WTC11 (cell line): ENCODE measurements around the gene DNAH11. TPM values are rescaled to one million over a fixed set of nuclear protein-coding genes. Genes with fewer than 3 reads are reported as not detected.
A peak's percentile ranks its signal among the peaks of the same experiment; 100 is the strongest.

Experiments used
- ATAC-seq: fragments of 200-7000 bp; cut with Tn5 transposase; 2 replicates; pipeline ENCODE4 v1.10.0; 2021; ENCODE audit warnings: mild to moderate bottlenecking, moderate library complexity
- CTCF ChIA-PET: fragments of 300-600 bp; sonication (Branson Sonifier 250); formaldehyde crosslinking; loops from one replicate; lab custom pipeline; 2021; ENCODE audit warnings: antibody characterized with exemption; lab: Charles Lee
- POLR2A ChIA-PET: fragments of 350-600 bp; sonication (Branson Sonifier 250); formaldehyde crosslinking; loops from one replicate; lab custom pipeline; 2021; ENCODE audit warnings: antibody characterized with exemption; lab: Charles Lee
- DNase-seq: peaks from one replicate; pipeline ENCODE4 v3.0.0; 2021; ENCODE audit warnings: low spot score
- H3K27ac Mint-ChIP-seq: 2 replicates; pipeline ENCODE4 v1.8.0; 2021; ENCODE audit warnings: mixed read lengths
- H3K27me3 Mint-ChIP-seq: 2 replicates; pipeline ENCODE4 v1.8.0; 2021; ENCODE audit warnings: low read depth, mild to moderate bottlenecking, moderate library complexity, mixed read lengths
- H3K36me3 Mint-ChIP-seq: 2 replicates; pipeline ENCODE4 v1.8.0; 2021; ENCODE audit warnings: mixed read lengths
- H3K4me1 Mint-ChIP-seq: 2 replicates; pipeline ENCODE4 v1.8.0; 2022; ENCODE audit warnings: mixed read lengths
- H3K4me3 Mint-ChIP-seq: 2 replicates; pipeline ENCODE4 v1.8.0; 2021; ENCODE audit warnings: mild to moderate bottlenecking, moderate library complexity, mixed read lengths
- H3K9me3 Mint-ChIP-seq: 2 replicates; pipeline ENCODE4 v1.8.0; 2021; ENCODE audit warnings: mixed read lengths
- CREB1 ChIP-seq: sonication (generic); formaldehyde crosslinking; IDR thresholded peaks from 2 replicates; pipeline ENCODE4 v1.8.0; 2023; ENCODE audit warnings: mild to moderate bottlenecking, missing genetic modification reagents
- CTCF ChIP-seq: fragments of 200-600 bp; IDR thresholded peaks from 2 replicates; pipeline ENCODE4 v1.8.0; 2022; ENCODE audit warnings: antibody characterized with exemption
- ETV6 ChIP-seq: sonication (generic); formaldehyde crosslinking; IDR thresholded peaks from 2 replicates; pipeline ENCODE4 v1.8.1; 2022; ENCODE audit warnings: mild to moderate bottlenecking, missing genetic modification reagents
- GABPB1 ChIP-seq: sonication (generic); formaldehyde crosslinking; IDR thresholded peaks from 2 replicates; pipeline ENCODE4 v1.8.1; 2023; ENCODE audit warnings: mild to moderate bottlenecking, missing genetic modification reagents
- KAT7 ChIP-seq: sonication (generic); formaldehyde crosslinking; IDR thresholded peaks from 2 replicates; pipeline ENCODE4 v1.8.1; 2023; ENCODE audit warnings: missing genetic modification reagents, mild to moderate bottlenecking, borderline replicate concordance
- PRRX2 ChIP-seq: fragments of 250-450 bp; sonication (Bioruptor Pico); IDR thresholded peaks from 2 replicates; pipeline ENCODE4 v1.8.0; 2021; ENCODE audit warnings: mild to moderate bottlenecking
- ZMAT4 ChIP-seq: fragments of 250-450 bp; sonication (Bioruptor Pico); IDR thresholded peaks from 2 replicates; pipeline ENCODE4 v1.9.0; 2021; ENCODE audit warnings: mild to moderate bottlenecking
- ZNF671 ChIP-seq: fragments of 250-450 bp; sonication (Bioruptor Pico); IDR thresholded peaks from 2 replicates; pipeline ENCODE4 v1.8.0; 2021; ENCODE audit warnings: mild to moderate bottlenecking
- ZSCAN18 ChIP-seq: fragments of 250-450 bp; sonication (Bioruptor Pico); IDR thresholded peaks from 2 replicates; pipeline ENCODE4 v2.1.2; 2022; ENCODE audit warnings: mild to moderate bottlenecking, moderate library complexity
- total RNA-seq: library from RNA; stranded (reverse); gene quantifications from 3 replicates; pipeline ENCODE4 v1.2.3, GENCODE V29; 2021
- TF ChIP-seq, protein P1 (sequence below): sonication (generic); formaldehyde crosslinking; IDR thresholded peaks from 2 replicates; pipeline ENCODE4 v1.8.1; 2022; ENCODE audit warnings: low read depth, mild to moderate bottlenecking, moderate library complexity, missing genetic modification reagents, borderline replicate concordance
- TF ChIP-seq, protein P2 (sequence below): fragments of 250-450 bp; sonication (Bioruptor Pico); IDR thresholded peaks from 2 replicates; pipeline ENCODE4 v1.9.0; 2021; ENCODE audit warnings: moderate library complexity, mild to moderate bottlenecking, inconsistent platforms, borderline replicate concordance
- TF ChIP-seq, protein P3 (sequence below): fragments of 250-450 bp; sonication (Bioruptor Pico); conservative IDR thresholded peaks from 2 replicates; pipeline ENCODE4 v1.9.0; 2021; ENCODE audit warnings: mild to moderate bottlenecking
- TF ChIP-seq, protein P4 (sequence below): sonication (generic); formaldehyde crosslinking; IDR thresholded peaks from 2 replicates; pipeline ENCODE4 v1.8.1; 2023; ENCODE audit warnings: mild to moderate bottlenecking, missing genetic modification reagents, moderate library complexity
- TF ChIP-seq, protein P5 (sequence below): sonication (generic); formaldehyde crosslinking; IDR thresholded peaks from 2 replicates; pipeline ENCODE4 v1.8.0; 2023; ENCODE audit warnings: mild to moderate bottlenecking, missing genetic modification reagents
- TF ChIP-seq, protein P6 (sequence below): sonication (generic); formaldehyde crosslinking; IDR thresholded peaks from 2 replicates; pipeline ENCODE4 v1.8.0; 2022; ENCODE audit warnings: mild to moderate bottlenecking, missing genetic modification reagents
- TF ChIP-seq, protein P7 (sequence below): fragments of 250-450 bp; sonication (Bioruptor Pico); IDR thresholded peaks from 2 replicates; pipeline ENCODE4 v1.9.0; 2021; ENCODE audit warnings: mild to moderate bottlenecking, borderline replicate concordance

DNAH11 gene
- total RNA-seq, 1 experiment from 2014 or later, result 6.4 TPM

GRCh38 chr7:21945454-21946221 is 402.8 kb downstream of the DNAH11 start, which contains the start of gene CDCA7L (continued):
- TF ChIP-seq, protein P1, sequence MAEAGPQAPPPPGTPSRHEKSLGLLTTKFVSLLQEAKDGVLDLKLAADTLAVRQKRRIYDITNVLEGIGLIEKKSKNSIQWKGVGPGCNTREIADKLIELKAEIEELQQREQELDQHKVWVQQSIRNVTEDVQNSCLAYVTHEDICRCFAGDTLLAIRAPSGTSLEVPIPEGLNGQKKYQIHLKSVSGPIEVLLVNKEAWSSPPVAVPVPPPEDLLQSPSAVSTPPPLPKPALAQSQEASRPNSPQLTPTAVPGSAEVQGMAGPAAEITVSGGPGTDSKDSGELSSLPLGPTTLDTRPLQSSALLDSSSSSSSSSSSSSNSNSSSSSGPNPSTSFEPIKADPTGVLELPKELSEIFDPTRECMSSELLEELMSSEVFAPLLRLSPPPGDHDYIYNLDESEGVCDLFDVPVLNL (CRISPR knock-in tag), result peak; percentile 52; the same call in 1 of the 2 replicates
- TF ChIP-seq, protein P2, sequence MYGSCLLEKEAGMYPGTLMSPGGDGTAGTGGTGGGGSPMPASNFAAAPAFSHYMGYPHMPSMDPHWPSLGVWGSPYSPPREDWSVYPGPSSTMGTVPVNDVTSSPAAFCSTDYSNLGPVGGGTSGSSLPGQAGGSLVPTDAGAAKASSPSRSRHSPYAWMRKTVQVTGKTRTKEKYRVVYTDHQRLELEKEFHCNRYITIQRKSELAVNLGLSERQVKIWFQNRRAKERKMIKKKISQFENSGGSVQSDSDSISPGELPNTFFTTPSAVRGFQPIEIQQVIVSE (CRISPR knock-in tag), result no peak
- TF ChIP-seq ZNF671, result no peak
- peak; percentile 90 for TF ChIP-seq ETV6 (CRISPR knock-in tag)
- TF ChIP-seq, protein P3, sequence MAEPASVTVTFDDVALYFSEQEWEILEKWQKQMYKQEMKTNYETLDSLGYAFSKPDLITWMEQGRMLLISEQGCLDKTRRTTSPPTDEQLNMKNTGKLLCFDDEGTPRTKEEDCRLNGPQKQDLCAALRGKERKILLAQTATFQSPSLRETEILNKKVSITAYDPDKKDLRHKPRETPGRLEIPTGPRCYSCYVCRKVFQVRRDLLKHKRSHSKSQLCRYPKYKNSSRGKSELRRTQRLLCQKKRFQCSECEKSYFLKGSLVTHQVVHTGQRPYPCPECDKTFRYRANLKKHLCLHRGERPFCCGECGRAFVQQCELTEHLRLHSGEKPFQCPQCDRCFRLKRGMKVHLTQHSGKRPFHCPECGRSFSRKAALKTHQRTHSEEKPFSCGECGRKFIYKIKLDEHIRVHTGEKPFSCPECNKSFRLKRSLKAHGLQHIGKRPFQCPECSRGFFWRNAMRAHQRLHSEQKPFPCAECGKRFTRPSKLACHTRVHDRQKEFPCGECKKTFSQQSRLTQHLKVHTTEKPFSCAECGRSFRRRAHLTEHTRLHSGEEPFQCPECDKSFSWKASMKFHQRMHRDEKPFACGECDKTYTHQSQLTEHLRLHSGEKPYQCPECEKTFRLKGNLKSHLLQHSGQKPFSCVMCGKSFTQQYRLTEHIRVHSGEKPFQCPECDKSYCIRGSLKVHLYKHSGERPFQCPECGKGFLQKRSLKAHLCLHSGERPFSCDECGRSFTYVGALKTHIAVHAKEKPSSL (CRISPR knock-in tag), result no peak
- no peak for TF ChIP-seq ZSCAN18 (CRISPR knock-in tag)
- peak; percentile 88 for TF ChIP-seq KAT7 (CRISPR knock-in tag)
- TF ChIP-seq PRRX2 (CRISPR knock-in tag), result no peak
- TF ChIP-seq GABPB1 (CRISPR knock-in tag), result no peak
- TF ChIP-seq, protein P4, sequence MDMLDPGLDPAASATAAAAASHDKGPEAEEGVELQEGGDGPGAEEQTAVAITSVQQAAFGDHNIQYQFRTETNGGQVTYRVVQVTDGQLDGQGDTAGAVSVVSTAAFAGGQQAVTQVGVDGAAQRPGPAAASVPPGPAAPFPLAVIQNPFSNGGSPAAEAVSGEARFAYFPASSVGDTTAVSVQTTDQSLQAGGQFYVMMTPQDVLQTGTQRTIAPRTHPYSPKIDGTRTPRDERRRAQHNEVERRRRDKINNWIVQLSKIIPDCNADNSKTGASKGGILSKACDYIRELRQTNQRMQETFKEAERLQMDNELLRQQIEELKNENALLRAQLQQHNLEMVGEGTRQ (CRISPR knock-in tag), result no peak; the same call in 1 of the 2 replicates
- TF ChIP-seq, all 79 proteins: peak for 27

DNA sequence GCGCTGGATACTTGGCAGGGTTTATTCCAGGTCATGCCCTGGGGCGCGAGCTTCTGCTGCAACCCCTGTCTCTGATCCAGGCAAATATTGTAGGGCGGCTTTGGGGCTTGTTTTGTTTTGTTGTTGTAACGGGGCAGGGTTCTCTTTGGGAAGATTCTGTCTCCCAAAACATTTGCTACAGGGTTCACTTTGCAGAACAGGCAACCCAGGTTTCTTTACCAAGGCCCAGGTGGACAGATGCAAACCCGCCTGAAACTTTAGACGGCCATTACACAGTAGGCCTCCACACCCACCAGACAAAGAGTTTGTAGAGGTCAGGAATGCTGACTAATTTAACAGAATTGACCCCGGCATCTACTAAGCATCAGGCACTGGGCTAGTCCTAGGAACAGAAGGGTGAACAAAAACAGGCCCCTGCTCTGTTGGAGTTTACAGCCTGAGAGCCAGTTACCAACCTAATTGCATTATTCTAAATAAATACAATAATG is 403.4 kb downstream of the DNAH11 start:
- H3K36me3 Mint-ChIP-seq, result no peaks in the 10 kb centered on the region
- POLR2A ChIA-PET, result interaction anchor here (0.7 to 1.4 kb wide), 6 partner anchors 9 to 54 kb away, joined by 3 to 7 read pairs (median 4); no protein-coding TSS in a partner anchor
- DNase-seq, result no peak
- H3K27me3 Mint-ChIP-seq, result no peaks in the 10 kb centered on the region
- peak overlapping the region; percentile 94 for H3K27ac Mint-ChIP-seq
- ATAC-seq, result peak; percentile 13
- CTCF ChIA-PET, result interaction anchor here (1.4 to 2.2 kb wide), 2 partner anchors 137 to 163 kb away, joined by 6 to 16 read pairs; no protein-coding TSS in a partner anchor
- H3K9me3 Mint-ChIP-seq, result no peaks in the 10 kb centered on the region
- peak overlapping the region; percentile 84 for H3K4me3 Mint-ChIP-seq
- H3K4me1 Mint-ChIP-seq, result peaks cover 46% of the 10 kb centered on the region
- TF ChIP-seq CREB1 (CRISPR knock-in tag), result no peak
- TF ChIP-seq, protein P5, sequence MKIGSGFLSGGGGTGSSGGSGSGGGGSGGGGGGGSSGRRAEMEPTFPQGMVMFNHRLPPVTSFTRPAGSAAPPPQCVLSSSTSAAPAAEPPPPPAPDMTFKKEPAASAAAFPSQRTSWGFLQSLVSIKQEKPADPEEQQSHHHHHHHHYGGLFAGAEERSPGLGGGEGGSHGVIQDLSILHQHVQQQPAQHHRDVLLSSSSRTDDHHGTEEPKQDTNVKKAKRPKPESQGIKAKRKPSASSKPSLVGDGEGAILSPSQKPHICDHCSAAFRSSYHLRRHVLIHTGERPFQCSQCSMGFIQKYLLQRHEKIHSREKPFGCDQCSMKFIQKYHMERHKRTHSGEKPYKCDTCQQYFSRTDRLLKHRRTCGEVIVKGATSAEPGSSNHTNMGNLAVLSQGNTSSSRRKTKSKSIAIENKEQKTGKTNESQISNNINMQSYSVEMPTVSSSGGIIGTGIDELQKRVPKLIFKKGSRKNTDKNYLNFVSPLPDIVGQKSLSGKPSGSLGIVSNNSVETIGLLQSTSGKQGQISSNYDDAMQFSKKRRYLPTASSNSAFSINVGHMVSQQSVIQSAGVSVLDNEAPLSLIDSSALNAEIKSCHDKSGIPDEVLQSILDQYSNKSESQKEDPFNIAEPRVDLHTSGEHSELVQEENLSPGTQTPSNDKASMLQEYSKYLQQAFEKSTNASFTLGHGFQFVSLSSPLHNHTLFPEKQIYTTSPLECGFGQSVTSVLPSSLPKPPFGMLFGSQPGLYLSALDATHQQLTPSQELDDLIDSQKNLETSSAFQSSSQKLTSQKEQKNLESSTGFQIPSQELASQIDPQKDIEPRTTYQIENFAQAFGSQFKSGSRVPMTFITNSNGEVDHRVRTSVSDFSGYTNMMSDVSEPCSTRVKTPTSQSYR, result no peak
- TF ChIP-seq CTCF, result no peak
- TF ChIP-seq, protein P6, sequence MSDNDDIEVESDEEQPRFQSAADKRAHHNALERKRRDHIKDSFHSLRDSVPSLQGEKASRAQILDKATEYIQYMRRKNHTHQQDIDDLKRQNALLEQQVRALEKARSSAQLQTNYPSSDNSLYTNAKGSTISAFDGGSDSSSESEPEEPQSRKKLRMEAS (CRISPR knock-in tag), result no peak
- TF ChIP-seq ZMAT4, result no peak
- no peak for TF ChIP-seq GABPB1 (CRISPR knock-in tag)
- TF ChIP-seq, protein P7, sequence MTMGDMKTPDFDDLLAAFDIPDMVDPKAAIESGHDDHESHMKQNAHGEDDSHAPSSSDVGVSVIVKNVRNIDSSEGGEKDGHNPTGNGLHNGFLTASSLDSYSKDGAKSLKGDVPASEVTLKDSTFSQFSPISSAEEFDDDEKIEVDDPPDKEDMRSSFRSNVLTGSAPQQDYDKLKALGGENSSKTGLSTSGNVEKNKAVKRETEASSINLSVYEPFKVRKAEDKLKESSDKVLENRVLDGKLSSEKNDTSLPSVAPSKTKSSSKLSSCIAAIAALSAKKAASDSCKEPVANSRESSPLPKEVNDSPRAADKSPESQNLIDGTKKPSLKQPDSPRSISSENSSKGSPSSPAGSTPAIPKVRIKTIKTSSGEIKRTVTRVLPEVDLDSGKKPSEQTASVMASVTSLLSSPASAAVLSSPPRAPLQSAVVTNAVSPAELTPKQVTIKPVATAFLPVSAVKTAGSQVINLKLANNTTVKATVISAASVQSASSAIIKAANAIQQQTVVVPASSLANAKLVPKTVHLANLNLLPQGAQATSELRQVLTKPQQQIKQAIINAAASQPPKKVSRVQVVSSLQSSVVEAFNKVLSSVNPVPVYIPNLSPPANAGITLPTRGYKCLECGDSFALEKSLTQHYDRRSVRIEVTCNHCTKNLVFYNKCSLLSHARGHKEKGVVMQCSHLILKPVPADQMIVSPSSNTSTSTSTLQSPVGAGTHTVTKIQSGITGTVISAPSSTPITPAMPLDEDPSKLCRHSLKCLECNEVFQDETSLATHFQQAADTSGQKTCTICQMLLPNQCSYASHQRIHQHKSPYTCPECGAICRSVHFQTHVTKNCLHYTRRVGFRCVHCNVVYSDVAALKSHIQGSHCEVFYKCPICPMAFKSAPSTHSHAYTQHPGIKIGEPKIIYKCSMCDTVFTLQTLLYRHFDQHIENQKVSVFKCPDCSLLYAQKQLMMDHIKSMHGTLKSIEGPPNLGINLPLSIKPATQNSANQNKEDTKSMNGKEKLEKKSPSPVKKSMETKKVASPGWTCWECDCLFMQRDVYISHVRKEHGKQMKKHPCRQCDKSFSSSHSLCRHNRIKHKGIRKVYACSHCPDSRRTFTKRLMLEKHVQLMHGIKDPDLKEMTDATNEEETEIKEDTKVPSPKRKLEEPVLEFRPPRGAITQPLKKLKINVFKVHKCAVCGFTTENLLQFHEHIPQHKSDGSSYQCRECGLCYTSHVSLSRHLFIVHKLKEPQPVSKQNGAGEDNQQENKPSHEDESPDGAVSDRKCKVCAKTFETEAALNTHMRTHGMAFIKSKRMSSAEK (CRISPR knock-in tag), result no peak
